HG02642 (cell line): ENCODE data around the gene KRTAP22-1.

ENCODE experiments used
- ATAC-seq: cut with Tn5 transposase; IDR thresholded peaks from one replicate; pipeline ENCODE4 v1.9.1; 2021; ENCODE audit warnings: mild to moderate bottlenecking; ENCODE audit not compliant: unreplicated experiment, poor library complexity

The KRTAP22-1 gene

DNA sequence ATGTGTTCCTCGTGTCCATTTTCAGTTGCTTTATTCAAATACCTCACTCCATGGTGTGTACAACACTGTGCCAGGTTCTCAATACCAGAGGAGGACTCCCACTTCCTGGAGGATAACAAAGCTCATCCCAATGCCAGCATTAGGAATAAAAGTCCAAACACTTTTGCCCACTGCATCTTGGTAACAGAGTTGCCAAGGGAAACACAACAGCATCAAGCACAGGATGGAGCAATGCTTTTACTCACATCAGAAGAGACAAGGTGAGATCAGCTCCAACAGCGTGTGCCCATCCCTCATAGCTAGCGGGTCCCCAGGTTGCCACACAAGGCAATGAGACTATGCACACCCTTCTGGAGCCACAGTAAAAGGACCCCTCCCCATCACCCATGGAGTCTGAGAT is 22.5 kb downstream of the KRTAP22-1 start:
- ATAC-seq, result no peak

DNA sequence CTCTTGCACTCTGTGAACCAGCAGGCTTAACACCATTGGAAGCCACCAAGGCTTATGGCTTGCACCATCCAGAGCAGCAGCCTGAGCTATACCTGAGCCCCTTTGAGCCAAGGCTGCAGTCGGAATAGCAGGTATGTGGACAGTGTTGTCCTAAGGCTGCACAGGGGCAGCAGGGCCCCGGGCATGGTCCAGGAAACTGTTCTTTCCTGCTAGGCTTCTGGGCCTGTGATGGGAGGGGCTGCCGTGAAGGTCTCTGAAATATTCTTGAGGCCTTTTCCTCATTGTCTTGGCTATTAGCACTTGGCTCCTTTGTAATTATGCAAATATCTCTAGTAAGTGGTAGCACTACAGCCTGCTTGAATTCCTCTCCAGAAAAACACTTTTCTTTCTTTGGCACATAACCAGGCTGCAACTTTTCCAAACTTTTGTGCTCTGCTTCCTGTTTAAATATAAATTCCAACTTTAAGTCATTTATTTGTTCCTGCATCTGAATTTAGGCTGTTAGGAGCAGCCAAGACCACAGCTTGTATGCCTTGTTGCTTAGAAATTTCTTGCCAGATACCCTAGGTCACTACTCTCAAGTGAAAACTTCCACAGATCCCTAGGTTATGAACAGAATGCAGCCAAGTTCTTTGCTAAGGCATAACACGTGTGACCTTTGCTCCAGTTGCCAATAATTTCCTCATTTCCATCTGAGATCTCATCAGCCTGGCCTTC is 24.7 kb downstream of the KRTAP22-1 start:
- no peak for ATAC-seq

DNA sequence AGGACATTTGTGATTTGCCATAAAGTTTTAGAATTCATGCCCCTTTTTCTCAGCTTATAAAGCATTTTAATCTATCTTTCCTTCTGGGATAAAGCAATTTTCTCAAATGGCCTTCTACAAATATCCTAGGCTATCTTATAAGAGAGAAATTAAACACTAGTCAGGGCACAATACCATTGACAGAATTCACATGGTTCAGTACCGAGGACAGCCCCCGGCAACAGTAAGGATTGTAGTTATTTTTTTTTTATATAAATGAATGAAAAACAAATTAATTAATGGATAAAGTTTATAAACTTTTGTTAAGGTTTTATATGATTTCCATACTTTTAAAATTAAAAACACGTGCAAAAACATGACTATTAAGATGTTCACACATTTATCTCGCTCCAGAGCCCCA is 27.2 kb downstream of the KRTAP22-1 start:
- no peak for ATAC-seq

DNA sequence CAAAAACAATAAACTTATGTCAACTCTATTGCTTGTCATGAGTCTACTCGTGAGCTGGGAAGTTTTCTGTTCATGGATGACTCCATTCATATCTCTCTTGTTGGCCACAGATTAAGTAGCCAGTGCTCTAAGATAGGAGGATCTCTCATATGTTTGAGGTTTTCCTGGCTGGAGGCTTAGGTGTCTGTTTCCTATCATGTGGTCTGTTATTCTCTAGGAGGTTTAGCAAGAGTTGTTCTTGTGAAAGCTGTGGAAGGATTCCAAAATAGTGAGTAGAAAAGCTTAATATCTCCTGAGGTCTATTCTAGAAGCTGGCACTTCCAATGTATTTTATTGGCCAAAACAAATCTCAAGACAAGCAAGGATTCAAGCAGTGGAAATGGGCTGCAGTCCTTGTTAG is 28.3 kb downstream of the KRTAP22-1 start:
- no peak for ATAC-seq

DNA sequence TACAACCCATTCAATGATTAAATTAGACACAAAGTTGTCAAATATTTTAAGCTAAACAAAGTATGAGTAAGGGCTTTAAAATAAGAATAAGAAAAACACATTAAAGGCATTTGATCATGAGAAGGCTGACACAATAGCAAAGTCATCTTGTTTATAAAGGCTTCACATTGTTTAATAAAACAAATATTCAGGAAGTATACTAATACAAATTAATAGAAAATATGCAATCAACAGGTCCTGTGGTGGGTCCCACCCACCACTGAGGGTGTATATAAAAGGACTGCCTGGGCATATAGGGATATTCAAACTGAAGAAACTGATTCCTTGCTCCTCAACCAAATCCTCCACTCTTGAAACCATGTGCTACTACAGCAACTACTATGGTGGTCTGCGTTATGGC is 34.0 kb downstream of the KRTAP22-1 start, which contains the start of gene KRTAP20-2:
Gene KRTAP20-2, plus strand, starts transcription at position 301 of the 400 bp plus-strand sequence. Its CDS starts 58 bp downstream, at position 359.
- ATAC-seq, result no peak

DNA sequence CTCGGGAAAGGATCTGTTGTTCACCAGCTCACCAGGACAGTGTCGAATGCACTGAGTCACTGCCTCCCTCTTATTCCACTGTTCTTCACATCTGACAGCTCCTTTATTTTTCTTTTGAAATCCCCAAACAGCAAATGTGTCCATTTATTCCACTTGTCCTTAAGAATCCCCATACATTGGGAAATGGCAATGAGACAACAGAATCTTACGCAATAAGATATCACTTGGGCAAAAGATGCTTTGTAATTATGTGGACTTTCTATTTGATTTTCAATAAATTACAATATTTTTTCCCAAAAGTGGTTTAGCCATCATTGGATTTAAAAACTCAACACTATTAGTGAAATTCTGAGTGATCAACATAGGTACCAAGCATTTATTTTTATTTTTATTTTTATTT is 37.8 kb downstream of the KRTAP22-1 start:
- ATAC-seq, result no peak

DNA sequence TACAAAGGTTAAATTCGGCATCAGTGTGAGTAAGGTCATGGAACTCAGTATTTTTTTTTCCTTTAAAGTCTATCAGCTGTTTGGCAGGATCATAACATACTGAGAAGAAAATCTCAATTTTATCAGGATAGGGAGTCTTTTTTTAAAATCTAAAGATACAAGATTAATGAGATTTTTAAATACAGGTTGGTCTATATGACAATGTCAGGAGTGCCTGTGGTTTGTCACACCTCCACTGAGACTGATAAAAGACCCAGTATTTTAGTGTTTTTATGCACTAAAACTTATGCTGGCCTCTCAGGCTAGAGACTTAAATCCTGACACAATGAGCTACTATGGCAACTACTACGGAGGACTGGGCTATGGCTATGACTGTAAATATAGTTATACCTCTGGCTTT is 41.7 kb downstream of the KRTAP22-1 start, which contains the start of gene KRTAP20-3:
Gene KRTAP20-3, plus strand, starts transcription at position 301 of the 400 bp plus-strand sequence.
- ATAC-seq, result no peak

DNA sequence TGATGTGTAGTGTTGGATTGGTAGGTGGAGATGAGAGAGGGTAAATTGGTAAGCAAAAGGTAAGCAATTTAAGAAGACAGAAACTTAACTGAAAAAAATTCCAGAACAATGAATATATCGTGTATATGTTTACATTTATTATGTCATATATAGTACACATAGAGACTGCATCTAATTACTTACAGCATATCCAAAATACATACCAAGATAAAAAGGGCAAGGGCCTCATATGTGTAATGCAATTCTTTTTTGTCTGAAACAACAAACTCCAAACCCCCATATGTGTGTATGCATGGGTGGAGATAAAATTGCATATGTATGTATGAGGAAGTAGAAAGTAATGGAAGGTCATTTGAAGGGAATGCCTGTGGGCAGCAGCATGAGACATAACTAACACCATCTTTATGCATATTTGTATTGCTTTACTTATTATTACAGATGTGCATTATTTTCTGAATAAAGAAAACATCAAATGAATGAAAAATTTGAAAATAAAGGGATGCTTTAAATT is 46.1 kb downstream of the KRTAP22-1 start:
- ATAC-seq, result no peak
